HepG2 (cell line): ENCODE data around the gene ADAMTS4. TPM values are rescaled to one million over a fixed set of nuclear protein-coding genes. Genes with fewer than 3 reads are reported as not detected.

Experiments used
- BHLHE40 ChIP-seq: IDR thresholded peaks from 2 replicates; pipeline ENCODE4 v1.6.1; 2011; ENCODE audit warnings: low read length, improper control_type of control experiment
- HOXA7 ChIP-seq: sonication (generic); formaldehyde crosslinking; IDR thresholded peaks from 2 replicates; pipeline ENCODE4 v1.8.1; 2022; ENCODE audit warnings: mild to moderate bottlenecking, missing genetic modification reagents, moderate library complexity
- ONECUT2 ChIP-seq: sonication (generic); formaldehyde crosslinking; IDR thresholded peaks from 2 replicates; pipeline ENCODE4 v1.4.0; 2020; ENCODE audit warnings: missing genetic modification reagents
- SIX4 ChIP-seq: sonication (generic); formaldehyde crosslinking; IDR thresholded peaks from 2 replicates; pipeline ENCODE4 v1.4.0; 2020; ENCODE audit warnings: missing genetic modification reagents
- SMYD3 ChIP-seq: sonication (generic); formaldehyde crosslinking; IDR thresholded peaks from 2 replicates; pipeline ENCODE4 v1.8.1; 2023; ENCODE audit warnings: mild to moderate bottlenecking, missing genetic modification reagents
- SP1 ChIP-seq, 2 experiments: fragments of 450-650 bp in 1 of 2; sonication (generic) in 1 of 2; formaldehyde crosslinking in 1 of 2; IDR thresholded peaks; 2 replicates each; pipeline versions ENCODE4 v1.4.0 to v1.6.1; 2016 to 2020; ENCODE audit warnings: missing genetic modification reagents in 1 of 2
- SP140L ChIP-seq: sonication (generic); formaldehyde crosslinking; IDR thresholded peaks from 2 replicates; pipeline ENCODE4 v1.4.0; 2020; ENCODE audit warnings: missing genetic modification reagents, borderline replicate concordance
- SRSF4 ChIP-seq: fragments of 200-400 bp; formaldehyde crosslinking; IDR thresholded peaks from one replicate; pipeline ENCODE4 v1.6.1; 2018; ENCODE audit warnings: mild to moderate bottlenecking, low read depth, low read length, moderate library complexity; ENCODE audit not compliant: poor library complexity, severe bottlenecking
- THAP11 ChIP-seq: IDR thresholded peaks from 2 replicates; pipeline ENCODE4 v1.6.1; 2016; ENCODE audit warnings: missing biosample characterization, missing genetic modification reagents
- ZNF570 ChIP-seq: sonication (generic); formaldehyde crosslinking; IDR thresholded peaks from 2 replicates; pipeline ENCODE4 v1.4.0; 2020; ENCODE audit warnings: mild to moderate bottlenecking, missing genetic modification reagents, borderline replicate concordance
- ZNF614 ChIP-seq: IDR thresholded peaks from 2 replicates; pipeline ENCODE4 v1.6.1; 2018; ENCODE audit warnings: missing biosample characterization, missing genetic modification reagents, inconsistent platforms, borderline replicate concordance
- ZNF615 ChIP-seq: sonication (generic); formaldehyde crosslinking; IDR thresholded peaks from 2 replicates; pipeline ENCODE4 v1.5.0; 2020; ENCODE audit warnings: mild to moderate bottlenecking, missing genetic modification reagents, borderline replicate concordance
- ZSCAN21 ChIP-seq: sonication (generic); formaldehyde crosslinking; IDR thresholded peaks from 2 replicates; pipeline ENCODE4 v1.8.0; 2022; ENCODE audit warnings: mild to moderate bottlenecking, missing genetic modification reagents, moderate library complexity, borderline replicate concordance
- ZSCAN30 ChIP-seq: sonication (generic); formaldehyde crosslinking; IDR thresholded peaks from 2 replicates; pipeline ENCODE4 v1.5.0; 2020; ENCODE audit warnings: mild to moderate bottlenecking, missing genetic modification reagents
- ZZZ3 ChIP-seq: sonication (generic); formaldehyde crosslinking; IDR thresholded peaks from 2 replicates; pipeline ENCODE4 v1.4.0; 2020; ENCODE audit warnings: missing genetic modification reagents, mild to moderate bottlenecking, borderline replicate concordance
- polyA plus RNA-seq, 8 experiments: library from polyadenylated mRNA; depleted of rRNA in 3 of 8; stranded (reverse) in 7 of 8; unstranded in 1 of 8; fragments of >200 nt; fragmentation: Illumina TruSeq in 4 of 8; extraction: Trizol in 4 of 8; gene quantifications; 2 replicates each; pipeline versions ENCODE4 v1.2.1 to v1.2.3, GENCODE V29; 2011 to 2016; ENCODE audit warnings: low read depth in 4 of 8, missing spikeins in 1 of 8, mixed read lengths in 1 of 8; ENCODE audit not compliant: insufficient read depth in 1 of 8
- total RNA-seq, 5 experiments: library from RNA; depleted of rRNA; stranded (reverse); fragments of >200 nt; fragmentation: Illumina TruSeq; extraction: Trizol; gene quantifications; 2 replicates each; pipeline ENCODE4 v1.2.3, GENCODE V29; 2016; ENCODE audit warnings: low read depth in 1 of 5
- TF ChIP-seq, protein P1 (sequence below): sonication (generic); formaldehyde crosslinking; IDR thresholded peaks from 2 replicates; pipeline ENCODE4 v1.4.0; 2020; ENCODE audit warnings: missing genetic modification reagents
- TF ChIP-seq, protein P2 (sequence below): sonication (generic); formaldehyde crosslinking; IDR thresholded peaks from 2 replicates; pipeline ENCODE4 v1.8.1; 2023; ENCODE audit warnings: mild to moderate bottlenecking, missing genetic modification reagents
- TF ChIP-seq, protein P3 (sequence below): sonication (generic); formaldehyde crosslinking; IDR thresholded peaks from 2 replicates; pipeline ENCODE4 v1.4.0; 2020; ENCODE audit warnings: missing genetic modification reagents

The ADAMTS4 gene
- total and polyA plus RNA-seq, 2 of the 13 experiments (the other 11 are each of a cell fraction or from before 2014, with no cell fraction given), result 0.51 to 1.7 TPM

DNA sequence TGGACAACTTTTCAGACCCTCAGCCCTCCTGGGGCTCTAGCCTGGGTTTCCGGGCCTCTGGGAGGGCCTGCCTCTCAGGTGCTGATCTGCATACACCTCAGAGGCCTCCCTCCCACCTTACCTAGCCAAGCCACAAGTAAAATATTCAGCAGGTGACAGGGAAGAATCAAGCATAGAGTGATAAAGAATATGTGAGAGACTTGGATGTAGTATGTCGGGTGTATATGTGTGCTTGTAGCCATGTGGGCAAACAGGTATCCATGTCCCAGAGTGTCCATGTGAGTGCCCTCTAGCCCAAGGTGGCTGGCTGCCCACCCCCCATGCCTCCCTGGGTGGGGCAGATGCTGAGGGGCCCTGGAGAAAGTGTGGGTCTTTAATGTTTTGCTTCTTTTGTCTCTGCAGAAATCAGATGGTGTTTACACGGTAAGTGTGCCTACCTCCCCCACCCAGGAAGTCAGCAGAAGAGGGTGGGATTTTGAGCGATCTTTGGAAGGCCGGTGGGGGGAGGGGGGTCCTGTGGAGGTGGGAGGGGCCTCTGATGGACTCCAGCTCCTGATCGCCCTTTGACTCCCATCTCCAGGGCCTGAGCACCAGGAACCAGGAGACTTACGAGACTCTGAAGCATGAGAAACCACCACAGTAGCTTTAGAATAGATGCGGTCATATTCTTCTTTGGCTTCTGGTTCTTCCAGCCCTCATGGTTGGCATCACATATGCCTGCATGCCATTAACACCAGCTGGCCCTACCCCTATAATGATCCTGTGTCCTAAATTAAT is 19.6 kb upstream of the ADAMTS4 start (continued):
- TF ChIP-seq, protein P1, sequence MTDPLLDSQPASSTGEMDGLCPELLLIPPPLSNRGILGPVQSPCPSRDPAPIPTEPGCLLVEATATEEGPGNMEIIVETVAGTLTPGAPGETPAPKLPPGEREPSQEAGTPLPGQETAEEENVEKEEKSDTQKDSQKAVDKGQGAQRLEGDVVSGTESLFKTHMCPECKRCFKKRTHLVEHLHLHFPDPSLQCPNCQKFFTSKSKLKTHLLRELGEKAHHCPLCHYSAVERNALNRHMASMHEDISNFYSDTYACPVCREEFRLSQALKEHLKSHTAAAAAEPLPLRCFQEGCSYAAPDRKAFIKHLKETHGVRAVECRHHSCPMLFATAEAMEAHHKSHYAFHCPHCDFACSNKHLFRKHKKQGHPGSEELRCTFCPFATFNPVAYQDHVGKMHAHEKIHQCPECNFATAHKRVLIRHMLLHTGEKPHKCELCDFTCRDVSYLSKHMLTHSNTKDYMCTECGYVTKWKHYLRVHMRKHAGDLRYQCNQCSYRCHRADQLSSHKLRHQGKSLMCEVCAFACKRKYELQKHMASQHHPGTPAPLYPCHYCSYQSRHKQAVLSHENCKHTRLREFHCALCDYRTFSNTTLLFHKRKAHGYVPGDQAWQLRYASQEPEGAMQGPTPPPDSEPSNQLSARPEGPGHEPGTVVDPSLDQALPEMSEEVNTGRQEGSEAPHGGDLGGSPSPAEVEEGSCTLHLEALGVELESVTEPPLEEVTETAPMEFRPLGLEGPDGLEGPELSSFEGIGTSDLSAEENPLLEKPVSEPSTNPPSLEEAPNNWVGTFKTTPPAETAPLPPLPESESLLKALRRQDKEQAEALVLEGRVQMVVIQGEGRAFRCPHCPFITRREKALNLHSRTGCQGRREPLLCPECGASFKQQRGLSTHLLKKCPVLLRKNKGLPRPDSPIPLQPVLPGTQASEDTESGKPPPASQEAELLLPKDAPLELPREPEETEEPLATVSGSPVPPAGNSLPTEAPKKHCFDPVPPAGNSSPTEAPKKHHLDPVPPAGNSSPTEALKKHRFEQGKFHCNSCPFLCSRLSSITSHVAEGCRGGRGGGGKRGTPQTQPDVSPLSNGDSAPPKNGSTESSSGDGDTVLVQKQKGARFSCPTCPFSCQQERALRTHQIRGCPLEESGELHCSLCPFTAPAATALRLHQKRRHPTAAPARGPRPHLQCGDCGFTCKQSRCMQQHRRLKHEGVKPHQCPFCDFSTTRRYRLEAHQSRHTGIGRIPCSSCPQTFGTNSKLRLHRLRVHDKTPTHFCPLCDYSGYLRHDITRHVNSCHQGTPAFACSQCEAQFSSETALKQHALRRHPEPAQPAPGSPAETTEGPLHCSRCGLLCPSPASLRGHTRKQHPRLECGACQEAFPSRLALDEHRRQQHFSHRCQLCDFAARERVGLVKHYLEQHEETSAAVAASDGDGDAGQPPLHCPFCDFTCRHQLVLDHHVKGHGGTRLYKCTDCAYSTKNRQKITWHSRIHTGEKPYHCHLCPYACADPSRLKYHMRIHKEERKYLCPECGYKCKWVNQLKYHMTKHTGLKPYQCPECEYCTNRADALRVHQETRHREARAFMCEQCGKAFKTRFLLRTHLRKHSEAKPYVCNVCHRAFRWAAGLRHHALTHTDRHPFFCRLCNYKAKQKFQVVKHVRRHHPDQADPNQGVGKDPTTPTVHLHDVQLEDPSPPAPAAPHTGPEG (CRISPR knock-in tag), result no peak
- TF ChIP-seq ZSCAN30 (CRISPR knock-in tag) (no peak), SIX4 (CRISPR knock-in tag) (peak; percentile 52; the same call in 1 of the 2 replicates), THAP11 (CRISPR knock-in tag) (peak; percentile 12; the same call in 1 of the 2 replicates), BHLHE40 (no peak), ZNF614 (peak; percentile 67), ONECUT2 (CRISPR knock-in tag) (no peak), SRSF4 (peak; percentile 57), SP140L (CRISPR knock-in tag) (no peak), ZNF615 (no peak), ZNF570 (CRISPR knock-in tag) (no peak), ZSCAN21 (CRISPR knock-in tag) (0 out of 2 replicates have a peak, but pooled peaks have one; percentile 56), ZZZ3 (CRISPR knock-in tag) (no peak), HOXA7 (CRISPR knock-in tag) (no peak), SP1 (IDR thresholded peaks at IDR 0.05) (no peak), SP1 (CRISPR knock-in tag; IDR thresholded peaks at IDR 0.05) (peak; percentile 36; the same call in 1 of the 2 replicates), SMYD3 (CRISPR knock-in tag) (no peak)
- TF ChIP-seq, protein P2, sequence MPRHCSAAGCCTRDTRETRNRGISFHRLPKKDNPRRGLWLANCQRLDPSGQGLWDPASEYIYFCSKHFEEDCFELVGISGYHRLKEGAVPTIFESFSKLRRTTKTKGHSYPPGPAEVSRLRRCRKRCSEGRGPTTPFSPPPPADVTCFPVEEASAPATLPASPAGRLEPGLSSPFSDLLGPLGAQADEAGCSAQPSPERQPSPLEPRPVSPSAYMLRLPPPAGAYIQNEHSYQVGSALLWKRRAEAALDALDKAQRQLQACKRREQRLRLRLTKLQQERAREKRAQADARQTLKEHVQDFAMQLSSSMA (CRISPR knock-in tag), result no peak
- TF ChIP-seq, protein P3, sequence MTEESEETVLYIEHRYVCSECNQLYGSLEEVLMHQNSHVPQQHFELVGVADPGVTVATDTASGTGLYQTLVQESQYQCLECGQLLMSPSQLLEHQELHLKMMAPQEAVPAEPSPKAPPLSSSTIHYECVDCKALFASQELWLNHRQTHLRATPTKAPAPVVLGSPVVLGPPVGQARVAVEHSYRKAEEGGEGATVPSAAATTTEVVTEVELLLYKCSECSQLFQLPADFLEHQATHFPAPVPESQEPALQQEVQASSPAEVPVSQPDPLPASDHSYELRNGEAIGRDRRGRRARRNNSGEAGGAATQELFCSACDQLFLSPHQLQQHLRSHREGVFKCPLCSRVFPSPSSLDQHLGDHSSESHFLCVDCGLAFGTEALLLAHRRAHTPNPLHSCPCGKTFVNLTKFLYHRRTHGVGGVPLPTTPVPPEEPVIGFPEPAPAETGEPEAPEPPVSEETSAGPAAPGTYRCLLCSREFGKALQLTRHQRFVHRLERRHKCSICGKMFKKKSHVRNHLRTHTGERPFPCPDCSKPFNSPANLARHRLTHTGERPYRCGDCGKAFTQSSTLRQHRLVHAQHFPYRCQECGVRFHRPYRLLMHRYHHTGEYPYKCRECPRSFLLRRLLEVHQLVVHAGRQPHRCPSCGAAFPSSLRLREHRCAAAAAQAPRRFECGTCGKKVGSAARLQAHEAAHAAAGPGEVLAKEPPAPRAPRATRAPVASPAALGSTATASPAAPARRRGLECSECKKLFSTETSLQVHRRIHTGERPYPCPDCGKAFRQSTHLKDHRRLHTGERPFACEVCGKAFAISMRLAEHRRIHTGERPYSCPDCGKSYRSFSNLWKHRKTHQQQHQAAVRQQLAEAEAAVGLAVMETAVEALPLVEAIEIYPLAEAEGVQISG (CRISPR knock-in tag), result peak; percentile 37
